ENCODE data around the gene IL13RA1.
"Not testable (repeated sequence)": the region's sequence is repeated elsewhere in the genome, so short reads cannot be mapped to it uniquely, and the experiment has no call there.

The IL13RA1 gene

GRCh38 chrX:118780911-118781310, 53.5 kb downstream of the IL13RA1 start:
- no peak for DNase-seq

DNA sequence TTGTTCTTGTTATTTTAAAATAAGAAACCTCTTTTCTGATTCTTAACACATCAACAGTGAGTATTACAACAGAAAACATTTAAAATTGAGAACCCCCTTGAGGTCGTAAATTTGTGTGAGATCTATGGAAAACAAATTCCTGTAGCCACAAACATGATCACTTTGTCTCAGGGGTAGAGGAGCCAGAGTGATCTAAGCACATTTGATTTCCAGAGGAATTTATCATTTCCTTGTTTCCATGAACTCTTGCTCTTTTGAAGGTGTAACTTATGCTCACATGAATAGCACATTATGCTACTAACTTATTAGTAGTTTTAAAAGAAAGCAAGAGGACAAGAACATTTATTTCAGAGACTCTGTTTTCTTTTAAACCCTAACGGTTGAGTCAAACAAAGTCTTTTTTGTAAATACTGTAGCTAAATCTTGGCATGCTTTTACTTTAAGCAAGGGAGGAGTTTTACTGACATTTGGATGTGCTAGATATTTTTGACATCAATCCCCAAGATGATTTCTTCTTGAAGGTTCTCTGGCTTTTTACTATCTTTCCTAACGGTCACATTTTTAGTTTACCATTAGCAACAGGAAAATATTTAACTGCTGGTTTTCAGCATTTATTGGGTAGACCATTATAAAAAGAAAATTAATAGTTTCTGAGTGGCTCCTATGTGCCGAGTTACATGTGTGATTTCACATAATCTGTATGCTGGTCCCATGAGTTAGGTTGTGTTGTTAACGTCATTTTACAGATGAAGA, 68.3 kb downstream of the IL13RA1 start:
- no peak for DNase-seq

DNA sequence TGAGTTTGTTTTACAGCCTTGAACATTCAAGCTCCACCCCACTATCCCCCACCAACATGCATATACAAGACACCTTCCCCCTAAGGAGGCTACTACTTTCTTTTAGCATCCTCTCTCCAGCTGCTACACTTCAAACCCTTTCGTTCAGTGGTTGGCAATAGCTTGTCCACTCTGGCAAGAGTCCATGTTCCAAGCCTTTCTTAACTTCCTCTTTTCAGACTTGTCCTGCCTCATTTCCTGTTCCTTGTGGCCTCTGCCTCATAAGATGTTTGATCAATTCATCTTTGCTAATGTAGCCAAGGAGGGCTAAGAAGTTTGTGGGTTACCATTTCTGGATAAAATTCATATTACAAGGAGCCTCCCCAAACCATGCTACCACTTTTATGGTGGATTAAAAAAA, 75.5 kb downstream of the IL13RA1 start:
- peak in 1 of 14 donors; percentile 4 for DNase-seq

DNA sequence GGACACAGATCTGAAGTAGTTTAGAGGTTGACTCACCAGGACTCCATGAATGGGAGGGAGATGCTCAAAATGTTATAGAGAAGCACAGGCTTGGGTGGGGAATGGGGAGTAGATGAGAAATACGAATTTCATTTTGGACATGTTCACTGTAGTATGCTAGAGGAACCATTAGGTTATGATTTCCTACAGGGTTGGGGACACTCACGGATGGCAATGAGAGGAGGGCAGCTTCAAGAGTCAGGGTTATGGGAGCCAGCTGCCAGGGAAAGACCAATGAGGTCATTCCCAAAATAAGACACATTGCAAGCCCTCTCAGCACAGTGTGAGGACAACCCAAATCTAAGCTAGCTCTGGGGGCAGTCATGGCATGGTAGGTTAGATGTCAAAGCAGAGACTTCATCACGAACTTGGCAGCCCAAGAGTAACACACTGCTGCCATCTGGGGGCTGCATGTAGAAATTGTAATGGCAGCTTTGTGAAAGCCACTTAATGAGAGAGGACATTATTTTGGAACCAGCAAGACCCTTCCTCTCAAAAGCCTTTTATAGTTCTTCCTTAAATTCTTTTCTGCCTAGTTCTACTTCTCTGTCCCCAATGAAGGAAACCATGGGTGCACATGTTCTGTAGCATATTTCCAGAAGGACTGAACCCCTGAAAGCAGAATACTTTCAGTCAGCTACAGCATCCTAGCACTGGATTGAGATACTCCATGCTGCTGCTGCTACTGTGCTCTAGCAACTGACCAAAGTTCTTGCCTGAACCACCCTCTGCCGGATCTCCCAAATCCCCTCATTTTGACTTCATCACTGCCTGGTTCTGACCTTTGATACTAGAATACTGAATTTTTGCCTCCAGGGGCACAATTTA, 80.0 kb downstream of the IL13RA1 start:
- peak in 6 of 14 donors; percentile 3 to 42 (median 27) for DNase-seq

DNA sequence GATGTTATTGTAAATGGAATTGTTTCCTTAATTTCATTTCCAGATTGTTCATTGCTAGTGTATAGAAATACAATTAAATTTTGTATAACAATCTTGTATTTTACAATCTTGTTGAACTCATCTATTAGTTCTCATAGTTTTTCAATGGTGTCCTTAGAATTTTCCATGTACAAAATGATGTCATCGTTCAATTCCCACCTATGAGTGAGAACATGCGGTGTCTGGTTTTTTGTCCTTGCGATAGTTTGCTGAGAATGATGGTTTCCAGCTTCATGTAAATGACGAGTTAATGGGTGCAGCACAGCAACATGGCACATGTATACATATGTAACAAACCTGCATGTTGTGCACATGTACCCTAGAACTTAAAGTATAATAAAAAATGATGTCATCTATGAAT, 89.9 kb downstream of the IL13RA1 start:
- DNase-seq: not testable (repeated sequence)

GRCh38 chrX:118823263-118824172, 96.1 kb downstream of the IL13RA1 start, which contains the start of gene ZCCHC12:
Gene ZCCHC12 (plus strand): TSS chrX:118823824. CDS start chrX:118825245, 1,421 bp downstream.
- peak in 9 of 14 donors; percentile 2 to 74 (median 15) for DNase-seq

GRCh38 chrX:118824173-118824730, 96.8 kb downstream of the IL13RA1 start:
- peak in 2 of 14 donors; percentile 3 to 39 for DNase-seq

- DNase-seq: no peak
Observed at GRCh38 chrX:118825227-118825626, 97.8 kb downstream of the IL13RA1 start.

GRCh38 chrX:118839334-118839958, 112.0 kb downstream of the IL13RA1 start:
- DNase-seq: peak; percentile 13 to 87 (median 66)
